Loucy (cell line): ENCODE data around the gene KLRD1.
"Not testable (repeated sequence)": the region's sequence is repeated elsewhere in the genome, so short reads cannot be mapped to it uniquely, and the experiment has no call there.

Experiments
- H2AFZ ChIP-seq: fragments of 200-600 bp; sonication (generic); 2 replicates; pipeline ENCODE4 v1.6.0; 2016; ENCODE audit warnings: antibody characterized with exemption, mild to moderate bottlenecking, low read length, moderate library complexity
- H3F3A ChIP-seq: fragments of 200-600 bp; 2 replicates; pipeline ENCODE4 v1.6.0; 2016; ENCODE audit warnings: antibody characterized with exemption, low read depth, mild to moderate bottlenecking
- H3K27me3 ChIP-seq: fragments of 200-600 bp; sonication (generic); 2 replicates; pipeline ENCODE4 v1.6.1; 2014; ENCODE audit warnings: low read length, mild to moderate bottlenecking; ENCODE audit not compliant: insufficient read depth, poor library complexity, severe bottlenecking
- H3K36me3 ChIP-seq: fragments of 200-600 bp; sonication (generic); 2 replicates; pipeline ENCODE4 v1.6.1; 2016; ENCODE audit warnings: low read length; ENCODE audit not compliant: insufficient read depth
- H3K4me1 ChIP-seq: fragments of 200-600 bp; sonication (generic); 2 replicates; pipeline ENCODE4 v1.5.1; 2014; ENCODE audit warnings: low read length, mild to moderate bottlenecking; ENCODE audit not compliant: insufficient read depth, poor library complexity, severe bottlenecking
- H3K4me2 ChIP-seq: fragments of 200-600 bp; sonication (generic); 2 replicates; pipeline ENCODE4 v1.6.0; 2014; ENCODE audit warnings: antibody characterized with exemption, low read length, low read depth, mild to moderate bottlenecking; ENCODE audit not compliant: poor library complexity, severe bottlenecking
- H3K4me3 ChIP-seq: fragments of 200-600 bp; sonication (generic); 2 replicates; pipeline ENCODE4 v1.5.1; 2014; ENCODE audit warnings: low read length, mild to moderate bottlenecking, mixed read lengths; ENCODE audit not compliant: poor library complexity, severe bottlenecking
- H3K79me2 ChIP-seq: fragments of 200-600 bp; sonication (generic); 2 replicates; pipeline ENCODE4 v1.6.1; 2014; ENCODE audit warnings: low read length; ENCODE audit not compliant: insufficient read depth
- H3K9ac ChIP-seq: fragments of 200-600 bp; sonication (generic); 2 replicates; pipeline ENCODE4 v1.6.0; 2014; ENCODE audit warnings: mild to moderate bottlenecking, low read depth, low read length, moderate library complexity; ENCODE audit not compliant: poor library complexity, severe bottlenecking
- H3K9me2 ChIP-seq: fragments of 200-600 bp; sonication (generic); replicated peaks from 2 replicates; pipeline ENCODE4 v1.6.1; 2016; ENCODE audit warnings: low read depth, low read length, mixed read lengths
- H3K9me3 ChIP-seq: fragments of 200-600 bp; sonication (generic); 2 replicates; pipeline ENCODE4 v1.6.1; 2014; ENCODE audit warnings: mild to moderate bottlenecking, antibody characterized with exemption, low read length, low read depth; ENCODE audit not compliant: insufficient read depth
- H4K20me1 ChIP-seq: fragments of 200-600 bp; sonication (generic); 2 replicates; pipeline ENCODE4 v1.6.0; 2014; ENCODE audit warnings: antibody characterized with exemption, low read length, mild to moderate bottlenecking; ENCODE audit not compliant: insufficient read depth, poor library complexity, severe bottlenecking
- CTCF ChIP-seq: fragments of 200-600 bp; sonication (generic); conservative IDR thresholded peaks from 2 replicates; pipeline ENCODE4 v1.5.1; 2014; ENCODE audit warnings: mild to moderate bottlenecking, antibody characterized with exemption, low read length
- EZH2phosphoT487 ChIP-seq: fragments of 200-600 bp; IDR thresholded peaks from 2 replicates; pipeline ENCODE4 v1.6.1; 2018; ENCODE audit warnings: antibody characterized with exemption, mild to moderate bottlenecking, moderate library complexity, borderline replicate concordance

Gene KLRD1

DNA sequence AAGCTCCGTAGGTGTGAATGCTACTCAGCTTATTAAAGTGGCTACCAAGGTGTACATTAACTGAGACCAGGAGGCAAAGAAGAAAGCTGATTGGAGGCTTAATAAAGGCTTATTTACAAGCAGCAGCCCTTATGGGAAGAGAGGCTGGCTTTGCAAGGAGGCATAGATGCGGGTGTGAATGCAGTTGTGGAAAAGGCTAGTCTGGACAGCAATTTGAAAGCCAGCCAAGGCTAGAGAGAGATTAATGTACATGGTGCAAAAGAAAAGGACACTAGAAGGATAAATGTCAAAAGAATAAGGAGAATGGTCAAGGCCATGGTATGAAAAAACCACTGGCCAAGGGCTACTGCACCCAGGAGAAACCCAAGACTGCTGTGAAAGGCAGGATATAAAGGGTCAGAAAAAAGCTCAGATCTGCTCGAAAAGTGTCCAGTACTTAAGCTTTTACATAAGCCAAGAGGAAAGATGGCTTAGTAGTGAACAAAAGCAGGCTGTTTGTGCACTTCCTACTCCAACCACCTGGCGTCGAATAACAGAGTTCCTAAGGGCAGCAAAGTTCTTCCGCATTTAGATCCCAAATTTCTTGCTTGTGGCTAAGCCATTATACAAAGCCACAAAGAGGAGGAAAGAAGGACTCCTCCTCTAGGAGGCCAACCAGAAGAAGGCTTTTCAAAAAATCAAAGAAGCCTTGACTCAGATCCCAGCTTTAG is 58.2 kb downstream of the KLRD1 start:
- H3K4me3 ChIP-seq: peak overlapping the region; percentile 86
- H3K4me1 ChIP-seq: peaks cover 49% of the 10 kb centered on the region
- peak overlapping the region; percentile 89 for H3K9ac ChIP-seq
- H4K20me1 ChIP-seq: no peaks in the 10 kb centered on the region
- H3K27me3 ChIP-seq: no peaks in the 10 kb centered on the region
- H3K79me2 ChIP-seq: no peaks in the 10 kb centered on the region
- TF ChIP-seq EZH2phosphoT487 (no peak), CTCF (no peak; the same call in 1 of the 2 replicates)
- H2AFZ ChIP-seq: 0 out of 2 replicates have a peak overlapping the region, but pooled peaks have one; percentile 84
- no peaks in the 10 kb centered on the region for H3F3A ChIP-seq
- no peaks in the 10 kb centered on the region for H3K36me3 ChIP-seq
- no peaks in the 10 kb centered on the region for H3K9me3 ChIP-seq
- H3K4me2 ChIP-seq: peak overlapping the region; percentile 73
- H3K9me2 ChIP-seq: no peaks in the 10 kb centered on the region

DNA sequence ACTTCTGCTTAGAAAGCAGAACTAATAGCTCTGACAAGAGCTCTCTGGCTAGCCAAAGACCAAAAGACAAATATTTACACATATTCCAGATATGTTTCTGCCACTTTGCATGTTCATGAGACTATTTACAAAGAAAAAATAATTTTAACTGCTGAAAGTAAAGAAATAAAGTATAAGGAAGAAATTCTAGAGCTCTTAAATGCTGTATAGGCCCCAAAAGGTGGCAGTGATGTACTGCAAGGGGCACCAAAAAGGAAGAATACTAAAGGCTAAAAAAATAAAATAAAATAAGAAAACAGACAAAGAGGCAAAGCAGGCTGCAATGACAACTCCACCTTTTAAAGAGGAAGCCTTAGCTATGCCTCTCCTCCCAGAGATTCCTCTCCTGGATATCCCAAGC is 59.2 kb downstream of the KLRD1 start:
- no peak overlapping the region for H2AFZ ChIP-seq
- H3K4me1 ChIP-seq: peaks cover 44% of the 10 kb centered on the region
- no peaks in the 10 kb centered on the region for H3K36me3 ChIP-seq
- no peaks in the 10 kb centered on the region for H4K20me1 ChIP-seq
- H3K9ac ChIP-seq: peak overlapping the region; percentile 89
- TF ChIP-seq EZH2phosphoT487 (no peak), CTCF (peak; percentile 57)
- H3K4me2 ChIP-seq: peak overlapping the region; percentile 73
- no peaks in the 10 kb centered on the region for H3K27me3 ChIP-seq
- H3K4me3 ChIP-seq: no peak overlapping the region
- H3K9me2 ChIP-seq: no peaks in the 10 kb centered on the region
- H3K79me2 ChIP-seq: no peaks in the 10 kb centered on the region
- no peaks in the 10 kb centered on the region for H3F3A ChIP-seq
- H3K9me3 ChIP-seq: no peaks in the 10 kb centered on the region

DNA sequence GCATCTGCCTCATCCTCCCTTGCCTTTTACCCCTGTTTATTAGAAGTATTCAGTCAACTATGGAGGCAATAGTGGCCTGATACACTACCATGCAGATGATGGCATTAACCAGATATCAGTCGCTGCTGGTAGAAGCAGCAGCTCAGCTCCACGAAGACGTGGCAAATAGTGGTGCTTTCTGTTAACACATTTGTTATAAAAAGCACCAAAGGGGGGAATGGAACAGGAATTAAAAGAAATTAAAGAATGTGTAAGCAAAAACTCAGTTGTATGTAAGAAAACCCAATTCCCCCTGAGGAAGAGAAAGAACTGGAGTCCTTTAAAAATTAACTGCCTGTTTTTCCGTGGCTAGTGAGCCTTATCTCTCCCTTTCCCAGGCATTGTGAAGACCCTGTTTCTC is 60.0 kb downstream of the KLRD1 start:
- H2AFZ ChIP-seq, H3K9ac ChIP-seq, H3F3A ChIP-seq, H3K4me3 ChIP-seq, H3K27me3 ChIP-seq, H3K79me2 ChIP-seq, H3K9me2 ChIP-seq, H3K36me3 ChIP-seq, H4K20me1 ChIP-seq, H3K4me2 ChIP-seq, H3K9me3 ChIP-seq: not testable (repeated sequence)
- H3K4me1 ChIP-seq: peaks cover 45% of the 10 kb centered on the region
